ENCODE measurements around the gene CSGALNACT2.
A peak's percentile ranks its signal among the peaks of the same experiment; 100 is the strongest.

CSGALNACT2 gene

DNA sequence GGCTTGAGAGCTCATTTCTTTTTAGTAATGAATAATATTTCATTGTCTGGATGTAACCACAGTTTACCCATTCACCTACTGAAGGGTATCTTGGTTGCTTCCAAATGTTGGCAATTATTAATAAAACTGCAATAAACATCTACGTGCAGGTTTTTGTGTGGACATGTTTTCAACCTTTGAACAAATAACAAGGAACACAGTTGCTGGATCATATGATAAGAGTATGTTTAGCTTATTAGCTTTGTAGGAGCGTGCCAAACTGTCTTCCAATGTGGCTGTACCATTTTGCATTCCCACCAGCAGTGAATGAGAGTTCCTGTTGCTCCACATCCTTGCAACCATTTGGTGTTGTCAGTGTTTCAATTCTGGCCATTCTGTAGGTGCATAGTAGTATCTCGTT is 49.0 kb downstream of the CSGALNACT2 start:
- TF ChIP-seq GATA1 (IDR thresholded peaks at IDR 0.05; ENCODE audit: low read depth, low read length) (no peak), POLR2A (IDR thresholded peaks at IDR 0.05; ENCODE audit: low read length) (no peak)
- DNase-seq, result no peak

- TF ChIP-seq GATA1 (IDR thresholded peaks at IDR 0.05; ENCODE audit: low read depth, low read length), result no peak
- TF ChIP-seq POLR2A (IDR thresholded peaks at IDR 0.05; ENCODE audit: low read length), result no peak
- DNase-seq, result no peak
These were observed 50.5 kb downstream of the CSGALNACT2 start for GRCh38 chr10:43188702-43189101.

- no peak for TF ChIP-seq GATA1 (IDR thresholded peaks at IDR 0.05; ENCODE audit: low read depth, low read length)
- no peak for TF ChIP-seq POLR2A (IDR thresholded peaks at IDR 0.05; ENCODE audit: low read length)
- no peak for DNase-seq
These were observed 52.0 kb downstream of the CSGALNACT2 start for GRCh38 chr10:43190289-43190688.

- TF ChIP-seq POLR2A (IDR thresholded peaks at IDR 0.05; ENCODE audit: low read length), result no peak
- TF ChIP-seq GATA1 (IDR thresholded peaks at IDR 0.05; ENCODE audit: low read depth, low read length), result no peak
- DNase-seq, result no peak
These were observed 52.5 kb downstream of the CSGALNACT2 start for GRCh38 chr10:43190775-43191174.

DNA sequence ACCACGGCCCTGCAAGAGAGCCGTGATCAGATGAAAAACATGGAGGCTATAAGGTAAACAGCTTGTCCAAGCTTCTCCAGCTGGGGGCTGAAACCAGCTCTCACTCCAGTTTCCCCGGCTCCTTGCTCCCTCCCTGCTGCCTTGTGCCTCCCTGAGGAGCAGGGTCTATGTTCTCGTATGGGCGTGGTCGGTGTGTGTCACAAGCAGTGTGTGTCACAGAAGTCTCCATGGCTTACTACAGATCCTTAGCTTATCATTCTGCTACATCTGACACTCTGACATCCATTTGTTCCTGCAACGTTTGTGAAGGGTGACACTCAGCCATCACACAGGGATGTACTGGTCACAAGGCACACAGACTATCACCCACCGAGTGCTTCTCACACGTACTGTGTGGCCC is 54.6 kb downstream of the CSGALNACT2 start:
- TF ChIP-seq POLR2A (IDR thresholded peaks at IDR 0.05; ENCODE audit: low read length) (no peak), GATA1 (IDR thresholded peaks at IDR 0.05; ENCODE audit: low read depth, low read length) (no peak)
- DNase-seq, result peak in 1 of 2 experiments; percentile 32

DNA sequence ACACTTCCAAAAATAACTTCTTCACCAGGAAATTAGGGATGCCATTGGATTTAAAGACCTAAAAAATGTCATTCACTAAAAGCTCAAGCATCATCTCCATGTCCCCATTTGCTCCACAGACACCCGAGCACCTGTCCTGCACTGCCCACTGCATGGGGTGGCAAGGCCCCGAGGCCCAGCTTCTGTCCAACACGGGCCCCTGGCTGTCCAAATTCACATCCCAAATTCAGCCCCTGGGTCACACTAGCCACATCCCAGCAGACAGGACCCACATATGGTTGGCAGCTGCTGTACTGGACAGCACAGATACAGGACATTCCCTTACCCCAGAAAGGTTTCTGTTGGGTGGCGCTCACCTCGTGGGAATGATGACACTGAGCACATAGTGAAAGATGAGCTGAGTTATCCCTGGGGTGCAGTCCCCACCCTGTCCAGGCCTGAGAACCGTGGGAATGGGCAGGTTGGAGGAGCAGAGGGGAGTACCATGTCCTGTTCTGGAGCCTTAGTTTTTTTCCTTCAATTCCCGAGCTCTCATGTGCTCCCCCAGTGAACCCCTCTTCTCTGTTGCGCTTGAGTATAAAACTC is 55.3 kb downstream of the CSGALNACT2 start:
- TF ChIP-seq GATA1 (IDR thresholded peaks at IDR 0.05; ENCODE audit: low read depth, low read length), result no peak
- TF ChIP-seq POLR2A (IDR thresholded peaks at IDR 0.05; ENCODE audit: low read length), result no peak

GRCh38 chr10:43194266-43194665 is 56.0 kb downstream of the CSGALNACT2 start:
- DNase-seq, result no peak
- TF ChIP-seq GATA1 (IDR thresholded peaks at IDR 0.05; ENCODE audit: low read depth, low read length), result no peak
- no peak for TF ChIP-seq POLR2A (IDR thresholded peaks at IDR 0.05; ENCODE audit: low read length)

More for the DNA sequence above, 55.3 kb downstream of the CSGALNACT2 start:
- DNase-seq, result no peak

DNA sequence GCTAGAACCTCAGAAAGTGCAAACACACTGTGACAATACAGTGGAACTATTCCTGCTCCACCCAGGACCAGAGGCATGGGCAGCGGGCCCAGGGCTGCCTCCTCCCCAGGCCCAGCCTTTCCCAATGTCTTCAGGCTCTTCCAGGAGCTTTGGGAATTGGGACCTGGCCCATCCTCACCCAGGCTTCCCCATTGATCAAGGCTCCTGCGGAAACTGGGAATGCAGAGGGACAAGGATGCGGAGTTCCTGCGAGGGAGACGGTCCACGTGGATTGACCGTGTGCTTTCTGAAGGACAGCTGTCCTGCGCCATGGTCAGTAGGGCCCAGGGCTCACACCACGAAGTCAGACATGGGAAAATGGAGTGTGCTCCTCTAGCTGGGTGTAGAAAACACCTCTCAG is 56.6 kb downstream of the CSGALNACT2 start:
- no peak for TF ChIP-seq GATA1 (IDR thresholded peaks at IDR 0.05; ENCODE audit: low read depth, low read length)
- TF ChIP-seq POLR2A (IDR thresholded peaks at IDR 0.05; ENCODE audit: low read length), result no peak
- no peak for DNase-seq

GRCh38 chr10:43195557-43195956 is 57.3 kb downstream of the CSGALNACT2 start:
- no peak for TF ChIP-seq POLR2A (IDR thresholded peaks at IDR 0.05; ENCODE audit: low read length)
- TF ChIP-seq GATA1 (IDR thresholded peaks at IDR 0.05; ENCODE audit: low read depth, low read length), result no peak

GRCh38 chr10:43196131-43196980 is 58.1 kb downstream of the CSGALNACT2 start:
- DNase-seq, result no peak
- TF ChIP-seq GATA1 (IDR thresholded peaks at IDR 0.05; ENCODE audit: low read depth, low read length) (no peak), POLR2A (IDR thresholded peaks at IDR 0.05; ENCODE audit: low read length) (no peak)

More at GRCh38 chr10:43195557-43195956, 57.3 kb downstream of the CSGALNACT2 start:
- DNase-seq, result no peak

DNA sequence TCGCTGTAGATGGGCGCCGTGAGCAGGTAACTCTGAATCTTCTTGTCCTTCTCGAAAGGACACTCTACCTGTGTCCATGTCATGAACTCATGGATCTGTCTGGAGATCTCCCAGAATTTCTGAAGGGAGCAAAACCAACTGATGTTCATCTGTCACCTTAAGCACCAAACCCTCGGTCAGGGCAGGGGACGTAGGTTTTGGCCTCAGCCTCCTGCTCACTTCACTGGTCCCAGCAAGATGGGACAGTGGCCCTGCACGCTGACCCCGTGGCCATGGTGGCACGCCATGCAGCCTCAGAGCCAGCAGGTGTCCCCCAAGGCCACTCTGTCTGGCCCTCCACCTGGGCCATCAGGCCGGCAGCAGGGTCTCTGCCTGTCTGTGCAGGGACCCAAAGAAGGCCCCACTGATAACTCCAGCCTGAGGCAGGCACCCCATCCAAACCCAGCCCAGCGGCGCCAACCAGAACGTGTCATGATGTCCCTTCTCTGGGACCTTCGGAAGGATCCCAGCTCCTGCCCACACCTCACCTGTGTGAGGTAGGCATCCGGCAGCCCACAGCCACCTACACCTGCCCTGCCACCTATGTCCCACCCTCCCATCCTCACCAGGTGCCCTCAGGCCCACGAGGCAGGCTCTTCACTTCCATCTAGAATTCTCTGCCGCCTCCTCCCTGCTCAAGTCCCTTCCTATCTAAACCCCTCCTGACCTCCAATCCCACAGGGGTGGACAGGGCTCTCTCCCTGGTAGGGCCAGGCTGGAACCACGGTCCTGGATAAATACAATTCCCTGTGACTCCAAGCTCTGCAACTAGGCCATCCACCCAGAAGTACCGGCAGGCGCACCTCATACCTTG is 59.0 kb downstream of the CSGALNACT2 start:
- DNase-seq, result no peak
- TF ChIP-seq GATA1 (IDR thresholded peaks at IDR 0.05; ENCODE audit: low read depth, low read length), result no peak
- TF ChIP-seq POLR2A (IDR thresholded peaks at IDR 0.05; ENCODE audit: low read length), result no peak

- peak; percentile 37 to 38 for DNase-seq
- TF ChIP-seq POLR2A (IDR thresholded peaks at IDR 0.05; ENCODE audit: low read length) (no peak), GATA1 (IDR thresholded peaks at IDR 0.05; ENCODE audit: low read depth, low read length) (no peak)
These were observed 59.8 kb downstream of the CSGALNACT2 start for GRCh38 chr10:43197834-43198681.

- TF ChIP-seq GATA1 (IDR thresholded peaks at IDR 0.05; ENCODE audit: low read depth, low read length), result no peak
- TF ChIP-seq POLR2A (IDR thresholded peaks at IDR 0.05; ENCODE audit: low read length), result no peak
- DNase-seq, result no peak
These were observed 60.4 kb downstream of the CSGALNACT2 start for GRCh38 chr10:43198682-43199005.

Measured in erythroblast (primary cell).